ENCODE data around the gene EPB41L5.
A peak's percentile ranks its signal among the peaks of the same experiment; 100 is the strongest.
"Not testable (repeated sequence)": the region's sequence is repeated elsewhere in the genome, so short reads cannot be mapped to it uniquely, and the experiment has no call there.

EPB41L5 gene

GRCh38 chr2:120029672-120030640 is 17.1 kb downstream of the EPB41L5 start:
- DNase-seq (ENCODE audit: low spot score): peak; percentile 22

GRCh38 chr2:120032297-120032696 is 19.4 kb downstream of the EPB41L5 start:
- DNase-seq (ENCODE audit: low spot score): no peak

- DNase-seq (ENCODE audit: low spot score): no peak
Measured at GRCh38 chr2:120034027-120034426, 21.1 kb downstream of the EPB41L5 start.

GRCh38 chr2:120034621-120035020 is 21.7 kb downstream of the EPB41L5 start:
- DNase-seq (ENCODE audit: low spot score): no peak

GRCh38 chr2:120036145-120036544 is 23.3 kb downstream of the EPB41L5 start:
- no peak for DNase-seq (ENCODE audit: low spot score)

- DNase-seq (ENCODE audit: low spot score): no peak
Measured at GRCh38 chr2:120037995-120038541, 25.2 kb downstream of the EPB41L5 start.

GRCh38 chr2:120042359-120042758 is 29.5 kb downstream of the EPB41L5 start:
- no peak for DNase-seq (ENCODE audit: low spot score)

GRCh38 chr2:120044336-120044735 is 31.5 kb downstream of the EPB41L5 start:
- no peak for DNase-seq (ENCODE audit: low spot score)

- not testable (repeated sequence) for DNase-seq (ENCODE audit: low spot score)
Measured at GRCh38 chr2:120045775-120046174, 32.9 kb downstream of the EPB41L5 start.

- DNase-seq (ENCODE audit: low spot score): not testable (repeated sequence)
Measured at GRCh38 chr2:120046252-120046651, 33.4 kb downstream of the EPB41L5 start.

- DNase-seq (ENCODE audit: low spot score): no peak
Measured at GRCh38 chr2:120052597-120052996, 39.7 kb downstream of the EPB41L5 start.

GRCh38 chr2:120053891-120054290 is 41.0 kb downstream of the EPB41L5 start:
- DNase-seq (ENCODE audit: low spot score): no peak

- no peak for DNase-seq (ENCODE audit: low spot score)
Measured at GRCh38 chr2:120059483-120059882, 46.6 kb downstream of the EPB41L5 start.

- DNase-seq (ENCODE audit: low spot score): no peak
Measured at GRCh38 chr2:120060088-120060623, 47.3 kb downstream of the EPB41L5 start.

GRCh38 chr2:120064664-120065063 is 51.8 kb downstream of the EPB41L5 start:
- no peak for DNase-seq (ENCODE audit: low spot score)

GRCh38 chr2:120066800-120067547 is 54.1 kb downstream of the EPB41L5 start:
- no peak for DNase-seq (ENCODE audit: low spot score)

GRCh38 chr2:120068040-120068658 is 55.3 kb downstream of the EPB41L5 start:
- not testable (repeated sequence) for DNase-seq (ENCODE audit: low spot score)

GRCh38 chr2:120075545-120075944 is 62.7 kb downstream of the EPB41L5 start:
- DNase-seq (ENCODE audit: low spot score): no peak

GRCh38 chr2:120077896-120078295 is 65.0 kb downstream of the EPB41L5 start:
- no peak for DNase-seq (ENCODE audit: low spot score)

- DNase-seq (ENCODE audit: low spot score): no peak
Measured at GRCh38 chr2:120079647-120080046, 66.8 kb downstream of the EPB41L5 start.

GRCh38 chr2:120091436-120091835 is 78.6 kb downstream of the EPB41L5 start:
- DNase-seq (ENCODE audit: low spot score): no peak

GRCh38 chr2:120094795-120095194 is 81.9 kb downstream of the EPB41L5 start:
- no peak for DNase-seq (ENCODE audit: low spot score)

Measured in iPS-NIHi11 (cell line).